ENCODE measurements around the gene CDH11.

DNA sequence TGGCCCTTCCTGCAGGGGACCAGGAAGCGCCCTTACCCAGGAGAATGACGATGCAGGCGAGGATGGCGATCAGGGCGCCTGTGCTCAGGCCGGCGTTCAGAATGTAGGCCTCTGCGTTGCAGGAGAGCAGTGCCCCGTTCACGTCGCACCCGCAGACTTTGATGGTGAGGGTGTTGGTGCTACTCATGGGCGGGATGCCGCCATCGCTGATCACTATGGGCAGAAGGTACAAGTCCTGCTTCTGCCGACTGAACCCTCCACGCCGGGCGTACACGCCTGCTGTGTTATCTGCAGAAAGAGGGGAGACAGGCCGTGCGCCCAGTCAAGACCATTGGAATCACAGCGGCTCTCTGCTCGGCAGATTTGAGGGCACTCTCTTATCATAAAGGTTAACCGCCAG lies 171.1 kb downstream of the CDH11 start:
- TF ChIP-seq, protein P1, sequence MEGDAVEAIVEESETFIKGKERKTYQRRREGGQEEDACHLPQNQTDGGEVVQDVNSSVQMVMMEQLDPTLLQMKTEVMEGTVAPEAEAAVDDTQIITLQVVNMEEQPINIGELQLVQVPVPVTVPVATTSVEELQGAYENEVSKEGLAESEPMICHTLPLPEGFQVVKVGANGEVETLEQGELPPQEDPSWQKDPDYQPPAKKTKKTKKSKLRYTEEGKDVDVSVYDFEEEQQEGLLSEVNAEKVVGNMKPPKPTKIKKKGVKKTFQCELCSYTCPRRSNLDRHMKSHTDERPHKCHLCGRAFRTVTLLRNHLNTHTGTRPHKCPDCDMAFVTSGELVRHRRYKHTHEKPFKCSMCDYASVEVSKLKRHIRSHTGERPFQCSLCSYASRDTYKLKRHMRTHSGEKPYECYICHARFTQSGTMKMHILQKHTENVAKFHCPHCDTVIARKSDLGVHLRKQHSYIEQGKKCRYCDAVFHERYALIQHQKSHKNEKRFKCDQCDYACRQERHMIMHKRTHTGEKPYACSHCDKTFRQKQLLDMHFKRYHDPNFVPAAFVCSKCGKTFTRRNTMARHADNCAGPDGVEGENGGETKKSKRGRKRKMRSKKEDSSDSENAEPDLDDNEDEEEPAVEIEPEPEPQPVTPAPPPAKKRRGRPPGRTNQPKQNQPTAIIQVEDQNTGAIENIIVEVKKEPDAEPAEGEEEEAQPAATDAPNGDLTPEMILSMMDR (conservative IDR thresholded peaks at IDR 0.05; ENCODE audit: low read length): no peak
- no peak for TF ChIP-seq EZH2phosphoT487 (IDR thresholded peaks at IDR 0.05; ENCODE audit: borderline replicate concordance, low read depth, low read length)

Data from OCI-LY7 (cell line).